Measurements from ENCODE around the gene NXT1. TPM values are rescaled to one million over a fixed set of nuclear protein-coding genes. Genes with fewer than 3 reads are reported as not detected.

NXT1 gene
- total RNA-seq, 2 donors from 2014 or later: 39.2 to 59.8 TPM

- 89% methylated on average over 8 of the region's 8 CpGs for WGBS
- no peak for DNase-seq (ENCODE audit: low spot score)
- Histone ChIP-seq H3K4me1 (replicated peaks) (no peaks in the 10 kb centered on the region), H3K9me3 (no peaks in the 10 kb centered on the region), H3K36me3 (no peaks in the 10 kb centered on the region), H3K27ac (no peak overlapping the region), H3K4me3 (no peak overlapping the region), H3K27me3 (replicated peaks; ENCODE audit: insufficient read depth) (no peaks in the 10 kb centered on the region)
- no peak for TF ChIP-seq POLR2AphosphoS5 (IDR thresholded peaks at IDR 0.05)
- no peak for TF ChIP-seq POLR2A (IDR thresholded peaks at IDR 0.05)
- no peak for TF ChIP-seq CTCF (IDR thresholded peaks at IDR 0.05)
- intact Hi-C loops (cut with DNase I): no loop called here
Observed at GRCh38 chr20:23326774-23327173, 23.8 kb upstream of the NXT1 start.

GRCh38 chr20:23327617-23328333 lies 22.8 kb upstream of the NXT1 start:
- Histone ChIP-seq H3K27me3 (replicated peaks; ENCODE audit: insufficient read depth) (no peaks in the 10 kb centered on the region), H3K9me3 (no peaks in the 10 kb centered on the region), H3K4me1 (replicated peaks) (no peaks in the 10 kb centered on the region), H3K27ac (no peak overlapping the region), H3K4me3 (no peak overlapping the region), H3K36me3 (no peaks in the 10 kb centered on the region)
- 91% methylated on average over 15 of the region's 15 CpGs for WGBS
- intact Hi-C loops (cut with DNase I): no loop called here
- TF ChIP-seq POLR2A (IDR thresholded peaks at IDR 0.05) (no peak), POLR2AphosphoS5 (IDR thresholded peaks at IDR 0.05) (no peak), CTCF (IDR thresholded peaks at IDR 0.05) (no peak)
- no peak for DNase-seq (ENCODE audit: low spot score)

GRCh38 chr20:23331450-23332350 lies 18.9 kb upstream of the NXT1 start:
- WGBS: 65% methylated on average over 8 of the region's 8 CpGs
- Histone ChIP-seq H3K27me3 (replicated peaks; ENCODE audit: insufficient read depth) (no peaks in the 10 kb centered on the region), H3K27ac (no peak overlapping the region), H3K4me3 (no peak overlapping the region), H3K4me1 (replicated peaks) (no peaks in the 10 kb centered on the region), H3K9me3 (no peaks in the 10 kb centered on the region), H3K36me3 (no peaks in the 10 kb centered on the region)
- intact Hi-C loops (cut with DNase I): no loop called here
- no peak for DNase-seq (ENCODE audit: low spot score)
- TF ChIP-seq POLR2A (IDR thresholded peaks at IDR 0.05) (no peak), CTCF (IDR thresholded peaks at IDR 0.05) (no peak), POLR2AphosphoS5 (IDR thresholded peaks at IDR 0.05) (no peak)

- no peak for DNase-seq (ENCODE audit: low spot score)
- Histone ChIP-seq H3K36me3 (no peaks in the 10 kb centered on the region), H3K9me3 (no peaks in the 10 kb centered on the region), H3K27ac (no peak overlapping the region), H3K27me3 (replicated peaks; ENCODE audit: insufficient read depth) (no peaks in the 10 kb centered on the region), H3K4me1 (replicated peaks) (no peaks in the 10 kb centered on the region), H3K4me3 (no peak overlapping the region)
- intact Hi-C loops (cut with DNase I): no loop called here
- no peak for TF ChIP-seq POLR2A (IDR thresholded peaks at IDR 0.05)
- no peak for TF ChIP-seq POLR2AphosphoS5 (IDR thresholded peaks at IDR 0.05)
- TF ChIP-seq CTCF (IDR thresholded peaks at IDR 0.05): no peak
- WGBS: 35% methylated on average over 2 of the region's 2 CpGs
Observed at GRCh38 chr20:23332467-23332866, 18.1 kb upstream of the NXT1 start.
